HG03045 (cell line): ENCODE results near the gene MYH14.
"Not testable (repeated sequence)": the region's sequence is repeated elsewhere in the genome, so short reads cannot be mapped to it uniquely, and the experiment has no call there.

Experiments
- ATAC-seq: cut with Tn5 transposase; IDR thresholded peaks from one replicate; pipeline ENCODE4 v1.9.1; 2021; ENCODE audit warnings: mild to moderate bottlenecking, moderate library complexity; ENCODE audit not compliant: unreplicated experiment

The MYH14 gene

DNA sequence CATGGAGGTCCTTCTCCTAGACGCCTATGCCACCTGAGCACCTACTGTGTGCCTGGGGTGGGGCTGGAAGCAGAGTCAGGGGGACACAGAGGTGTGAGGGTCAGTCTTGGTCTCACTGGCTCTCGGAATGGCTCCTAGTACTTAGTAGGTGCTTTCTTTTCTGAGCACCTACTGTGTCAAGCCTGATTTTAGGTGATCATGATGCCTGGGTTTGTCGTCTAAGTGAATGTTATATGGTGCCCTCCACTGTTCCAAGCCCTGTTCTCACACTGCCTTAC lies 20.0 kb downstream of the MYH14 start:
- no peak for ATAC-seq

DNA sequence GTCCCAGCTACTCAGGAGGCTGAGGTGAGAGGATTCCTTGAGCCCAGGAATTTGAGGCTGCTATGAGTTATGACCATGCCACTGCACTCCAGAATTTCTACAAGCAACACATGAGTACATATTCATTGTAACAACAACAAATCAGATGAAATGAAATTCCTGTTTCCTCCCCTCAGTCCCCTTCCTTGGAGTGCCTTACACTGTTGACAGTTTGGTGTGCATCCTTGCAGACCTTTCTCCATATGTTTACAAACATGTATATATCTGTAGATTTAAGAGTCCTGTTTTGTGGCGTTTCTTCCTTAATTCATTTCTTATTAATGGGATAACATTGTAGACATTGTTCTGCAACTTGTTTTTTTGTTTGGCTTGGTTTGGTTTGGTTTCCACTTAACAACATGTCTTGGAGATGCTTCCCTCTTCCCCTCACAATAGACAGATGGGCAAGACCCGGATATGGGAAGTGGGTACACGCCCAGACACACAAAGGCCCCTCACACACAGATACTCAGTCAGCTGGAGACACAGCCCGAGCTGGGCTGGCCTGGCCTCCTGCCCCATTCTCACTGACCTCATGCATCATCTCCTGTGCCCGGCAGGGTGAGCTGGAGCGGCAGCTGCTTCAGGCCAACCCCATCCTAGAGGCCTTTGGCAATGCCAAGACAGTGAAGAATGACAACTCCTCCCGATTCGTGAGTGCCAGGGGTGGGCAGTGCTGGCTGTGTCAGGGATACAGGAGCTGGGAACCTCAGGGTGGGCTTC lies 21.7 kb downstream of the MYH14 start:
- no peak for ATAC-seq

DNA sequence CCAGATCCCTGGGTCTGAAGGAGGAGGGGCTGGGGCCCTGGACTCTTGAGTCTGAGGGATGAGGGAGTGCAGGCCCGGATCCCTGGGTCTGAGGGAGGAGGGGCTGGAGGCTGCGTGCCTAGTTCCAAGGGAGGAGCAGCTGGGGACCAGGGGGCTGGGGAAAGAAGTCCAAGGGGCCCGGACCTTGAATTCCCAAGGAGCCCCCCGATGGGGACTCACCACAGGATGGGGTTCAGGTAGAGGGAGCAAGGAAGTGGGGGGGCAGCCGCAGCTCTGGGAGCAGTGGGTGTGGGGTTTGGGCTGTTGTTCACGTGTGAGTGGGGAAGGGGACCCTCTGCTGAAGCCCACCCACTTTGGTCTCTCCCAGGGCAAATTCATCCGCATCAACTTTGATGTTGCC lies 23.1 kb downstream of the MYH14 start:
- no peak for ATAC-seq

DNA sequence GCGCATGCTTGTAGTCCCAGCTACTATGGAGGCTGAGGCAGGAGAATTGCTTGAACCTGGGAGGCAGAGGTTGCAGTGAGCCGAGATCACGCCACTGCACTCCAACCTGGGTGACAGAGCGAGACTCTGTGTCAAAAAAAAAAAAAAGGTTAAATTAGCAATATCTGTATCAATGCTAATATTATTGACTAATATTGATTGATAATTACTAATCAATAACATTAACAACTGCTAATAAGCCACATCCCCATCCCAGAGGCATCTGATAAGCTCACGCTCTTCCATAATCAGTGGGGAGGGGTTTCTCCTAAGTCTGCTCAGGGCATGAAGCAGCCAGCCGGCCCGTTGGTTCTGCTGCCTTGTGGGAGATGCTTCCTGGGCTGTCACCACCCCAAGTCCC lies 24.7 kb downstream of the MYH14 start:
- not testable (repeated sequence) for ATAC-seq

DNA sequence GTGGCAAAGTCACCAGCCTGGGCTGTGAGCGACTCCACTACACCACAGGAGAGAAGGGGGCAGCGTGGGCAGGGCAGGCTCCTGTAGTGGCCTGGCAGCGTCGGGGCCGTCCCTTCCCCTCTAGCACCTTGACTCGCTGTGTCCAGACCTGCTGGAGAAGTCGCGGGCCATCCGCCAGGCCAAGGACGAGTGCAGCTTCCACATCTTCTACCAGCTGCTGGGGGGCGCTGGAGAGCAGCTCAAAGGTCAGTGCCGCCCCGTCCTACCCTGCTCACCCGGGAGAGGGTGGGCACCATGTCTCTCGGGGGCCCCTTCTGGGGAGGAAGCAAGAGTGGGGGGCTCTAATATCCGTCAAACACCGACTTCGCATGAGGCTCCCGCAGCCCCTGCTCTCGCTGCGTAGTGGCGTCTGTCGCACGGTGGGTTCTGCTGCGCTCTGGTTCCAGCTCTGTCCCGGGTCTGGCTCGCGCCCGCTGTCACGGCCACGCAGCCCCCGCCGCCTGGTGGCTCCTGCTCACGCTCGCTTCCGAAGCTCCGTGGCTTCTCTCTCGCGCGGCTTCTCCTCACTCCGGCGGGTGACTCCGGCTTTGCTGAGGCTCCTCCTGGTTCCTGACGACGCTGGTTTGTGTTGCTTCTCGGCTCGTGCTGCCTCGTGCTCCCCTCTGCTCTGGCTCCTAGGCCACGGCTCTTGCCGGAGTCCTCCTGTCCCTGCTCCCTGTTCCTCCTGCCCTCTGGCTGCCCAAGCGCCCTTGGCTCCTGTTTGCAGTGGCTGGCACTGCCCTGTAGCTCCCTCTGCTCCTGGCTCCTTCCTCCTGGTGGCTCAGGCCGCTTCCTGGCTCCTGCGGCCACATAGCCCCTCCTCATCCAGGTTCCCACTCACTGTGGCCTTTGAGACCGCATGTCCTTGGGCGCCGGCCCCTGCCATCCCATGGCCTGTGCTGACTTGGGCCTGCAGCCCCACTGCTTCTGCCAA lies 27.2 kb downstream of the MYH14 start:
- ATAC-seq: no peak

DNA sequence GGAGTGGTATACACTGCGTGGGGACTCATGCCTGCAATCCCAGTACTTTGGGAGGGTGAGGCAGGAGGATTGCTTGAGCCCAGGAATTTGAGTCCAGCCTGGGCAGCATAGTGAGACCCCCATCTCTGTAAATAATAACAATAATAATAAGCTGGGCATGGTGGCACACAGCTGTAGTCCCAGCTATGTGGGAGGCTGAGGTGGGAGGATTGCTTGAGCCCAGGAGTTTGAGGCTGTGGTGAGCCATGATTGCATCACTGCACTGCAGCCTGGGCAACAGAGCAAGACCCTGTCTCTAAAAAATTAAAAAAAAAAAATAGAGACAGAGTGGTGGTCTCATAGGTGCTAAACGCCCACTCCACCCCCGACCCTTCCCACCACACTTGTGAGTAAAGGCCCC lies 28.0 kb downstream of the MYH14 start:
- not testable (repeated sequence) for ATAC-seq

DNA sequence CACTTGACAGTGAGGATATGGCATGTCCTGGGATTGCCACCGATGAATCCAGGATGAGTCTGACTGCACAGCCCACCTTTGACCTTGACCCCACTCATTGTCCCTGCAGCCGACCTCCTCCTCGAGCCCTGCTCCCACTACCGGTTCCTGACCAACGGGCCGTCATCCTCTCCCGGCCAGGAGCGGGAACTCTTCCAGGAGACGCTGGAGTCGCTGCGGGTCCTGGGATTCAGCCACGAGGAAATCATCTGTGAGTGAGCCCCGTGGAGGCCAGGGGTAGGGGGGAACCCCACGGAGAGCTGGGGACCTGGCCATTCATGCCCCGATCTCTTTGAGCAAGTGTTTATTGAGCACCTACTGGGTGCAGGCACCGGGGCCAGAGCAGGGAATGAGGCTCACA lies 28.4 kb downstream of the MYH14 start:
- ATAC-seq: no peak

DNA sequence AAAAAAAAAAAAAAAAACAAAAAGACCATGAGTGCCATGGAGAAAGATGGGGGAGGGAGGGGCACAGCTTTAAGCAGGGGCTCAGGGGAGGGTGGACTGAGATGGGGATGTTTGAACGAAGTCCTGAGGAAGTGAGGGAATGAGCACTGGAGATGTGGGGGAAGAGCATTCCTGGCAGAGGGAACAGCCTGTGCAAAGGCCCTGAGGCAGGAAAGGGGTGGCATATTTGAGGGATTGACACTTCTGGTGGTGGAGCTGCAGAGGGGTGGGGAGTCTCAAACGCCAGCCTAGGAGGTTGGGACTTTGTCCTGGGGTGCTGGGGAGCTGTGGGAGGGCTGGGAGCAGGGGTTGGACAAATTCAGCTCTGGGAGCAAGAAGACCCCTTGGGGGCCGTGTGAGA lies 29.2 kb downstream of the MYH14 start:
- no peak for ATAC-seq

DNA sequence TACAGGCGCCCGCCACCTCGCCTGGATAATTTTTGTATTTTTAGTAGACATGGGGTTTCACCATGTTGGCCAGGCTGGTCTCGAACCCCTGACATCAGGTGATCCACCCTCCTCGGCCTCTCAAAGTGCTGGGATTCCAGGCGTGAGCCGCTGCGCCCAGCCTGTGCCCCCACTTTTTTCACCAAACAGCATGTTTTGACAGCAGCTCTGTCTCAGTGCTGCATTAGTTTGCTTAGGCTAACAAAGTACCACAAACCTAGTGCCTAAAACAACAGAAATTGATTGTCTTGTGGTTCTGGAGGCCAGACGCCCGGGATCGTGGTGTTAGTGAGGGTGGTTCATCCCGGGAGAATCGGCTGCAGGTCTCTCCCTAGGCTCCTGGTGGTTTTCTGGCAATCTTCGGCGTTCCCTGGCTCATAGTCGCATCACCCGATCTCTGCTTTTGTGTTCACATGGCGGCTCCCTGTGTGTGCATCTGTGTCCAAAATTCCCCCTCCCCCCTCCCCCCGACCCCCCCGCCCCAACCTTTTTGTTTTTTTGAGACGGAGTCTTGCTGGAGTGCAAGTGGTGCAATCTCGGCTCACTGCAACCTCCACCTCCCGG lies 30.0 kb downstream of the MYH14 start:
- ATAC-seq: no peak

DNA sequence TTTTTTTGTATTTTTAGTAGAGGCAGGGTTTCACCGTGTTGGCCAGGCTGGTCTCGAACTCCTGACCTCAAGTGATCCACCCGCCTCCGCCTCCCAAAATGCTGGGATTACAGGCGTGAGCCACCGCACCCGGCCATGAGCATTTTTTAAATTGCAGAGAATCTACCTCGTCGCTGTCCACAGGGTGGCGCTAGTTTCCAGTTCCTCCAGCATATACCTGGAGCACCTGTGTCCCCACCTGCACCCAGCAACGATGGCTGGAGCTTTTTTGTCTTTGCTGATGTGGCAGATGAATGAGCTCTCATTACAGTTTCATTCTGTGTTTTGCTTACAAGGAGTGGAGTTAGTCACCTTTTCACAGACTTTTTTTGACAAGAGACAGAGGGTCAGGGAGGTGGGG lies 34.1 kb downstream of the MYH14 start:
- not testable (repeated sequence) for ATAC-seq

DNA sequence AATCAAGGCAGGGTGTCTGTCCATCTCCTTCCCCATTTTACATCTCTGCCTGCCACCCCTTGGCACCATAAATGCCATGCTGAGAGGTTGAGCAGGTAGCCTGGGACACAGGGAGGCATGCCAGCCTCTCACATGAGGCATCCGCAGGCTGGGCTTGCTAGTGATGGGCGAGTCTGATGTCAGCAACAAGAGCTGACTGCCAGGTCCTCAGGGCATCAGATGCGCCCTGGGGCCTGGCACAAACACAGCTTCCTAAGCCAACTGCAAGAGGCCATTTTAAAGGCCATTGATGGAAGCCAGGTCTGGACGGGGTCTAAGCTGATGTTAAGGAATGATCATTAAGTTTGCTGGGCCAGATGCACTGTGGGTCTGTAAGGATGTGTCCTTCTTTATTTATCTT lies 34.6 kb downstream of the MYH14 start:
- ATAC-seq: no peak

DNA sequence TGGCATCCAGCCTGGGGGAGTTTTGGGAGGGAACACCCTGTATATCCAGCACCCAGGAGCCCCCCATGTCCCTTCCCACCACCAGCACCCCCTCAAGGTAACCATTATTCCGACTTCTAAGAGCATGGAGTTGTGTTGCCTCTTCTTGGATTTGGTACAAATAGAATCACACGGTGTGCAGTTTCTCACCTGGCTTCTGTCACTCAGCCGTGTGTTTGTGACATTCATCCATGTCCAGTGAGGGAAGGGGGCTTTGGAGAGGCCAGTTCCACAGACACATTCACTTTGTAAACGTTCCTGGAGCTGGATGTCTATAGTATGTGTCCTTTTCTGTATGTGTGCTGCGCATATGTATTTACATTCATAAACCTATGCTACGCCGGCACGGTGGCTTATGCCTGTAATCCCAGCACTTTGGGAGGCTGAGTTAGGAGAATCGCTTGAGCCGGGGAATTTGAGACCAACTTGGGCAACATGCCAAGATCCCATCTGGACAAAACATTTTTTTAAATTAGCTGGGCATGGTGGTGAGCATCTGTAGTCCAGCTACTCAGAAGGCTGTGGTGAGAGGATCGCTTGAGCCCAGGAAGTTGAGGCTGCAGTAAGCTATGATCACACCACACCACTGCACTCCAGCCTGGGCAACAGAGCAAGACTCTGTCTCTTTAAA lies 36.6 kb downstream of the MYH14 start:
- no peak for ATAC-seq

DNA sequence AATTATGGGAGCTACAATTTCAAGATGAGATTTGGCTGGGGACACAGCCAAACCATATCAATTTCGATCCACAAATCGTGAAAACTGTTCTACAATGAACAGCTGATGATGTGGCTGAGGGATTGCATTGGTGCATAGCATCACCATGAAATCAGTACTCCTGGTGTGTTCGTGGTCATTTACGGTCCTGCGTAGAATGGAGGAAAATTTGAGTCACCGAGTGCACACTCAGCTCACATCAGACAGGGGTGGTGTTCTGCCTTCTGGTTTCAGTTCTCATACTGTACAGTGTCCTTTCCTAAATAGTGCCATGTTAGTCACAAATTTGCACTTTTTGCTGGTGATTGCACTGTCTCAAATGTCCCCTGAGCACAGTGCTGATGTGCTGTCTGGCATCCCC lies 39.2 kb downstream of the MYH14 start:
- ATAC-seq: no peak

DNA sequence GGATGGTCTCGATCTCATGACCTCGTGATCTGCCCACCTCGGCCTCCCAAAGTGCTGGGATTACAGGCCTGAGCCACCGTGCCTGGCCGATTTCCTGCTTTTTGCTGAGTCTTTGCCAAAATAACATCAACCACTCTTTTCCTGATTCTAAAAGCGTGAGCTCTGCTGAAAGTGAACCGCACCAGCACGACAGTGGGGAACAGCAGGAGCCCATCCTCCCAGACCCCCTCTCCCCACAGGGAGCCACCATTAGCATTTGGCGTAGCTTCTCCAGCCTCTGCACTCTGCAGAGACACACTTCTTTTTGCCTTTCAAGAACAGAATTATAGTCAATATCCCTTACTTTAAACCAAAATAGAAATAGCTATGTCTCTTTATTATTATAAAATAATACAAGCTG lies 41.3 kb downstream of the MYH14 start:
- ATAC-seq: no peak

DNA sequence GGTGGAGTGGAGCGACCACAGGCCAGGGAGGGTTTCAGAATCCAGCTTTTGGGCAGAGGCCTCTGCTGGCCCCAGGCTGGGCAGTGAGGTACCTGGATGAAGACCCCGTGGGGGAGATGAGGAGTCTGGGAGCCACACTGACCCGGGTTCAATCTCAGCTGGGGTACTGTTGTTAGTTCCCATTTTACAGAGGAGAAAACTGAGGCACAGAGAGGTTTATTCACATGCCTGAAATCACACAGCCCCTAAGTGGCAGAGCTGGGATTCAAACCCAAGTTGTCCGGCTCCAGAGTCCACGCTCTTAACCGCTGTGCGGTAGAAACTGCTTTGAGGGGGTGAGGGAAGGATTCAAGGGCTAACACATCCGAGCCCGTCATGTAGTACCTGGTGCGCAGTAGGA lies 45.0 kb downstream of the MYH14 start:
- ATAC-seq: no peak

DNA sequence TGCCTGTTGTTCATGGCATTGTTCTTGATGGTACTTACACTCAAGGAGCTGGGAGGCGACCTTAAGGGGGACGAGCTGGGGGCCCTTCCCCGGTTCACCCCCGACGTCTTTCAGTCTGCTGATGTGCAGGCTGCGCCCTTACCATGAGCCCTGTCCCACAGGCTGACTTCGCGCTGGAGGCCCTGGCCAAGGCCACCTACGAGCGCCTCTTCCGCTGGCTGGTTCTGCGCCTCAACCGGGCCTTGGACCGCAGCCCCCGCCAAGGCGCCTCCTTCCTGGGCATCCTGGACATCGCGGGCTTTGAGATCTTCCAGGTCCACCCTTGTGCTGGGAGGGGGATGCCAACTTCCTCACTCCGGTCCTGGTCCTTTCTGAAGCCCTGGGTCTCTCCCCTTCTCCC lies 45.4 kb downstream of the MYH14 start:
- ATAC-seq: no peak

DNA sequence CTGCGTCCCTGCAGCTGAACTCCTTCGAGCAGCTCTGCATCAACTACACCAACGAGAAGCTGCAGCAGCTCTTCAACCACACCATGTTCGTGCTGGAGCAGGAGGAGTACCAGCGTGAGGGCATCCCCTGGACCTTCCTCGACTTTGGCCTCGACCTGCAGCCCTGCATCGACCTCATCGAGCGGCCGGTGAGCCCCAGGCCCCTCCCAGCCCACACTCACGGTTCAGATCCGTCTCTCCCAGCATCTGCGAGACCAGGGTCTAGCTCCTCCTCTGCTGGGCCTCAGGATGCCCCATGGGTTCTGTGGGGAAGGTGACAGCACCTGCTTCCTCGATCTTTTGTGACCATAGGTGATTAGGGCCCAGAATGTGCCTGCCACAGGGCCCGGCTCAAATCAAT lies 46.2 kb downstream of the MYH14 start:
- no peak for ATAC-seq

DNA sequence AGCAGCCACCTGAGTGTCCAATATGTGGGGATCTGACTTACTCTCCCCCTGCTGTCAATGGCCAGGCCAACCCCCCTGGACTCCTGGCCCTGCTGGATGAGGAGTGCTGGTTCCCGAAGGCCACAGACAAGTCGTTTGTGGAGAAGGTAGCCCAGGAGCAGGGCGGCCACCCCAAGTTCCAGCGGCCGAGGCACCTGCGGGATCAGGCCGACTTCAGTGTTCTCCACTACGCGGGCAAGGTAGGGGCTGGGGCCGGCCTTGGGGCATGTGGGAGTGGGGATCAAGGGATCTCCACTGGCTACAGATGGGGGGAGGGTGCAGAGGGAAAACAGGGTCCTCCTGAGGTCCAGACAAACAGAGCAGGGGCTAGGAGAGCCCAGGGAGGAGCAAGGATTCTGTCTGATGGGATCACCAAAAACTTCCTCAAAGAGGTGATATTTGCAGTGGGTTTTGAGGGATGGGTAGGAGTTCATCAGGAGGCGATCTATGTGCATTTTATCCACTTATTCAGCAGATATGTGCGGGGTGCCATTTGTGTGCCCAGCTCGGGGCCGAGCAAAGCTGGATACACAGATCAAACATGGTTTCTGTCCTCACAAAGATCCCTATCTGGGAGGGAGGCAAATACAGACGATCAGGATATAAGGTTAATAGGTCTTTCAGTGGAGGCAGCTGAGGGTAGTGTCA lies 47.2 kb downstream of the MYH14 start:
- no peak for ATAC-seq

DNA sequence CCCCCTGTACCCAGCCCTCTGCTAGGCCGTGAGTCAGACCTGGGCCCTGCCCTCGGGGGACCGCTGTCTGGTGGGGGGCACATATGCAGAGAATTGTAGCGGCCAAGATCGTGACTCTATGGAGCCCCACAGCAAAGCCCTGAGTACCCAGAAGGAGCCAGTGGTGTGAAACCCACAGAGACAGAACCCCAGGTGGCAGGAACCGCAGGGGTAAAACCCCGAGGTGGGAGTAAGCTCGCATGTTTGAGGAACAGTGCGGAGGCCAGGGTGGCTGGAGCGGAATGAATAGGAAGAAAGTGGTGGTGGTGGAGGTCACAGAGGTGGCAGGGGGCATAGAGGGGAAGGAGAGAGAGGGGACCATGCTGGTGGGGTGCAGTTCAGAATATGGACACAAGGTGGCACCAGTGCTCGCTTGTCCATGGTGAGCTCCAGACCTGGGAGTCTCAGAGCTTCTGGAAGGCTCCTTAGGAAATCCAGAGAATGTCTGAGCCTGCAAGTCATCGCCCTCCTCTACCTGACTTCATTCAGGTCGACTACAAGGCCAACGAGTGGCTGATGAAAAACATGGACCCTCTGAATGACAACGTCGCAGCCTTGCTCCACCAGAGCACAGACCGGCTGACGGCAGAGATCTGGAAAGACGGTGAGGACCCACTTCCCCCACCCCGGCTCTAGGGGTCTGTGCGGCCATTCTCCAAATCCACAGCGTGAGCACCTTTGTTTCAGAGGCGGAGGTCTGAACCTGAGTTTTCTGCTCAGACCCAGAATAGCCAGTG lies 48.9 kb downstream of the MYH14 start:
- ATAC-seq: no peak

DNA sequence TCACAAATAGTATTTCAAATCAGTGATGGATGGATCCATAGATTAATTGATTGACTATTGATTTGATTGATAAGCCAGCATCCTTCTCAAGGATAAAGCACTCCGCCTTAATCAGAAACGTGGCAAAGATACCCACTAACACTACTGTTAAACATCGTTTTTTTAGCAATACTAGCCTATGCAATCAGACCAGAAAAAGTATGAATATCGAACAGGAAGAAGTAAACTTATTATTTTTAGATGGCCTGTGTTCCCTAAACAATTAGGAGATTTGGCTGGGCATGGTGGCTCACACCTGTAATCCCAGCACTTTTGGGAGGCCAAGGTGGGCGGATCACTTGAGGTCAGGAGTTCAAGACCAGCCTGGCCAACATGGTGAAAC lies 49.5 kb downstream of the MYH14 start:
- ATAC-seq: no peak
